Esophagus muscularis mucosa (tissue), 4 donors: Measurements from ENCODE around the gene PLD5. TPM values are rescaled to one million over a fixed set of nuclear protein-coding genes. Genes with fewer than 3 reads are reported as not detected.

ENCODE experiments used
- DNase-seq: peaks from one replicate; pipeline ENCODE4 v3.0.0-alpha.2; 2017; ENCODE audit errors: extremely low spot score
- H3K27ac ChIP-seq, 4 donors: fragments of 200-600 bp; sonication (generic); replicated peaks in 1 of 4; 1 replicate in 3 of 4; 2 replicates in 1 of 4; pipeline ENCODE4 v1.5.1; 2016 to 2019; ENCODE audit warnings: mild to moderate bottlenecking in 1 of 4
- H3K27me3 ChIP-seq, 4 donors: fragments of 200-600 bp; sonication (generic); one replicate each; pipeline versions ENCODE4 v1.5.1 to v1.6.0; 2016 to 2019
- H3K36me3 ChIP-seq, 4 donors: fragments of 200-600 bp; sonication (generic); one replicate each; pipeline ENCODE4 v1.5.1; 2016 to 2019
- H3K4me1 ChIP-seq, 4 donors: fragments of 200-600 bp; sonication (generic); one replicate each; pipeline ENCODE4 v1.5.1; 2016 to 2019
- H3K4me3 ChIP-seq, 4 donors: fragments of 200-600 bp; sonication (generic); 1 replicate in 2 of 4; 2 replicates in 2 of 4; pipeline ENCODE4 v1.5.1; 2016 to 2019; ENCODE audit warnings: mild to moderate bottlenecking in 4 of 4, moderate library complexity in 1 of 4
- H3K9me3 ChIP-seq, 4 donors: fragments of 200-600 bp; sonication (generic); 1 replicate in 3 of 4; 2 replicates in 1 of 4; pipeline ENCODE4 v1.5.1; 2016 to 2019
- EP300 ChIP-seq: sonication (generic); formaldehyde crosslinking; IDR thresholded peaks from one replicate; pipeline ENCODE4 v1.6.1; 2017; ENCODE audit warnings: antibody characterized with exemption
- POLR2A ChIP-seq: fragments of 450-650 bp; IDR thresholded peaks from one replicate; pipeline ENCODE4 v1.6.1; 2017; ENCODE audit warnings: antibody characterized with exemption, moderate library complexity, mild to moderate bottlenecking, low read depth
- POLR2AphosphoS5 ChIP-seq, 2 donors: sonication (generic); formaldehyde crosslinking; IDR thresholded peaks; one replicate each; pipeline ENCODE4 v1.6.1; 2017; ENCODE audit warnings: antibody characterized with exemption in 2 of 2
- WGBS: methylation state at CpG from one replicate; pipeline ENCODE4 v1.1.5; 2018; 5-methylcytosine and 5-hydroxymethylcytosine counted together
- intact Hi-C: fragments of 100-400 bp; cut with DNase I; formaldehyde crosslinking; loops from one replicate; pipeline ENCODE4 v1.15.1; 2023
- total RNA-seq, 4 donors: library from RNA; depleted of rRNA; stranded (reverse); fragments of >200 nt; gene quantifications; one replicate each; pipeline versions ENCODE4 v1.1.0 to v1.2.1, GENCODE V29; 2016
- TF ChIP-seq, protein P1 (sequence below), 3 experiments: fragments of 200-600 bp in 2 of 3; fragments of 450-650 bp in 1 of 3; sonication (generic) in 2 of 3; IDR thresholded peaks; one replicate each; pipeline ENCODE4 v1.5.1; 2017 to 2019; ENCODE audit warnings: antibody characterized with exemption in 3 of 3, mild to moderate bottlenecking in 2 of 3, moderate library complexity in 1 of 3

PLD5 gene
- total RNA-seq, 4 donors from 2014 or later, result 0.33 to 1.7 (median 0.50) TPM

- intact Hi-C loops, result no loop called here
- TF ChIP-seq POLR2AphosphoS5 (IDR thresholded peaks at IDR 0.05) (no peak), POLR2A (no peak)
- TF ChIP-seq, protein P1, sequence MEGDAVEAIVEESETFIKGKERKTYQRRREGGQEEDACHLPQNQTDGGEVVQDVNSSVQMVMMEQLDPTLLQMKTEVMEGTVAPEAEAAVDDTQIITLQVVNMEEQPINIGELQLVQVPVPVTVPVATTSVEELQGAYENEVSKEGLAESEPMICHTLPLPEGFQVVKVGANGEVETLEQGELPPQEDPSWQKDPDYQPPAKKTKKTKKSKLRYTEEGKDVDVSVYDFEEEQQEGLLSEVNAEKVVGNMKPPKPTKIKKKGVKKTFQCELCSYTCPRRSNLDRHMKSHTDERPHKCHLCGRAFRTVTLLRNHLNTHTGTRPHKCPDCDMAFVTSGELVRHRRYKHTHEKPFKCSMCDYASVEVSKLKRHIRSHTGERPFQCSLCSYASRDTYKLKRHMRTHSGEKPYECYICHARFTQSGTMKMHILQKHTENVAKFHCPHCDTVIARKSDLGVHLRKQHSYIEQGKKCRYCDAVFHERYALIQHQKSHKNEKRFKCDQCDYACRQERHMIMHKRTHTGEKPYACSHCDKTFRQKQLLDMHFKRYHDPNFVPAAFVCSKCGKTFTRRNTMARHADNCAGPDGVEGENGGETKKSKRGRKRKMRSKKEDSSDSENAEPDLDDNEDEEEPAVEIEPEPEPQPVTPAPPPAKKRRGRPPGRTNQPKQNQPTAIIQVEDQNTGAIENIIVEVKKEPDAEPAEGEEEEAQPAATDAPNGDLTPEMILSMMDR (IDR thresholded peaks at IDR 0.05), result no peak
- Histone ChIP-seq H3K4me1 (no peaks in the 10 kb centered on the region), H3K27me3 (no peaks in the 10 kb centered on the region), H3K27ac (no peak overlapping the region), H3K4me3 (no peak overlapping the region), H3K9me3 (no peaks in the 10 kb centered on the region), H3K36me3 (no peaks in the 10 kb centered on the region)
- DNase-seq, result peak; percentile 34
- 82% methylated on average over 4 of the region's 4 CpGs for WGBS
Measured at GRCh38 chr1:242425232-242425631, 99.3 kb downstream of the PLD5 start.

GRCh38 chr1:242416657-242417056 is 107.8 kb downstream of the PLD5 start:
- intact Hi-C loops, result no loop called here
- no peak for DNase-seq
- Histone ChIP-seq H3K27ac (no peak overlapping the region), H3K4me3 (no peak overlapping the region), H3K9me3 (no peaks in the 10 kb centered on the region), H3K4me1 (no peaks in the 10 kb centered on the region), H3K27me3 (peaks cover 0 to 6% (median 0%) of the 10 kb centered on the region in 4 donors), H3K36me3 (no peaks in the 10 kb centered on the region)
- TF ChIP-seq EP300 (no peak), POLR2A (no peak), POLR2AphosphoS5 (IDR thresholded peaks at IDR 0.05) (no peak)
- TF ChIP-seq, protein P1 (IDR thresholded peaks at IDR 0.05), result no peak
- 42% methylated on average over 1 of the region's 1 CpG for WGBS

GRCh38 chr1:242412921-242413320 is 111.6 kb downstream of the PLD5 start:
- no peak overlapping the region for H3K27ac ChIP-seq
- TF ChIP-seq POLR2A (no peak), EP300 (no peak)
- intact Hi-C loops, result no loop called here
- peaks cover 0 to 3% (median 0%) of the 10 kb centered on the region in 4 donors for H3K9me3 ChIP-seq
- no peaks in the 10 kb centered on the region for H3K4me1 ChIP-seq
- H3K36me3 ChIP-seq, result no peaks in the 10 kb centered on the region
- peaks cover 0 to 6% (median 0%) of the 10 kb centered on the region in 4 donors for H3K27me3 ChIP-seq
- no peak for DNase-seq
- 77% methylated on average over 6 of the region's 6 CpGs for WGBS
- H3K4me3 ChIP-seq, result no peak overlapping the region

DNA sequence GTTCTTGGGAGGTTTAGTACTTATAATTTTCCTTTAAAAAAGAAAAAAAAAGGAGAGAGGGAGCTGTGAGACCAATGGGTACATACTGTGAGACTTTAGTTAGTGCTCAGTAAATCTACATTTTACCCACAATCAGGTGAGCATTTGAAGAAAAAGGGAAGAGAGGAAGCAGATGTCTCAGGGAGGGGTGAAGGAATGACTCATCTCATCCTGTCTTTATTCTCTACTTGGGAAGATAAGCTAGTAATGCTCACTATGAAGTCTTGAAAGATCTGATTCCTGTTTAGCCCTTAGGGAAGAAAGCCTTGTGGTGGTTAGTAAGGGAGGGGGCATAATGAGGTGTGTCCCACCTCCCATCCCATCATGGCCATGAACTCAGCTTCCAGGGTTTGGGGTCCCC is 112.6 kb downstream of the PLD5 start:
- Histone ChIP-seq H3K27me3 (peaks cover 0 to 5% (median 0%) of the 10 kb centered on the region in 4 donors), H3K4me3 (no peak overlapping the region), H3K27ac (no peak overlapping the region), H3K9me3 (peaks cover 0 to 3% (median 0%) of the 10 kb centered on the region in 4 donors), H3K4me1 (no peaks in the 10 kb centered on the region), H3K36me3 (no peaks in the 10 kb centered on the region)
- intact Hi-C loops, result no loop called here
- TF ChIP-seq EP300, result no peak
- TF ChIP-seq, protein P1 (IDR thresholded peaks at IDR 0.05), result no peak
- no peak for TF ChIP-seq POLR2AphosphoS5 (IDR thresholded peaks at IDR 0.05)
- no peak for TF ChIP-seq POLR2A
- no peak for DNase-seq

DNA sequence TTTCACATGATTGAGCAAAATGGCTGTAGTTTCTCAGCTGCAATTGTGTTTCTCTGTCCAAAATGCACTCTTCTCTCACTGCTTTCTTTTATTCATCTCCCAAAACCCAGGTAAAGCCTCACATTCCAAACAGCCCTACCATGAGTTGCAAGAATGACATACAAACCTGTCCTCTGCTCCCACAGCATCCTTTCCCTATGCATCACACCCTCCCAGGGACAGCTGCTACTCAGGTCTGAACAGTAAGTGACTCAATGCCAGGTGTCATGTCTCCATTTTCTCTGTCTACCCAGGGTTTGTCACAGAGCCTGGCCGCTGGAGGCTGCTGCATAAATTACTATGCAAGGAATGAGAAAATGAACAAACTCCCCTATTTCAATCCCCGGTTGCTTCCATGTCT is 118.5 kb downstream of the PLD5 start:
- intact Hi-C loops, result no loop called here
- no peak for DNase-seq
- TF ChIP-seq POLR2AphosphoS5 (IDR thresholded peaks at IDR 0.05) (no peak), POLR2A (no peak), EP300 (no peak)
- TF ChIP-seq, protein P1 (IDR thresholded peaks at IDR 0.05), result no peak
- no peaks in the 10 kb centered on the region for H3K36me3 ChIP-seq
- H3K27me3 ChIP-seq, result no peaks in the 10 kb centered on the region
- H3K4me3 ChIP-seq, result no peak overlapping the region
- H3K4me1 ChIP-seq, result no peaks in the 10 kb centered on the region
- WGBS, result 58% methylated on average over 2 of the region's 2 CpGs
- no peak overlapping the region for H3K27ac ChIP-seq
- peaks cover 0 to 3% (median 0%) of the 10 kb centered on the region in 4 donors for H3K9me3 ChIP-seq
